ENCODE measurements around the gene AP2S1.

- TF ChIP-seq CTCF (optimal IDR thresholded peaks at IDR 0.05 in 1 of 3, IDR thresholded peaks at IDR 0.05 in 1 of 3, conservative IDR thresholded peaks at IDR 0.05 in 1 of 3; ENCODE audit: extremely low read depth in 1 of 3, insufficient read depth in 2 of 3, low read length in 3 of 3) (no peak), EZH2 (IDR thresholded peaks at IDR 0.05; ENCODE audit: low read length) (no peak)
These were observed 52.8 kb downstream of the AP2S1 start for GRCh38 chr19:46797881-46798280.

All from keratinocyte (primary cell).